A673 (cell line): ENCODE data around the gene DNAJB4. TPM values are rescaled to one million over a fixed set of nuclear protein-coding genes. Genes with fewer than 3 reads are reported as not detected.

Experiments
- BruUV-seq: library from RNA; stranded (reverse); fragments of 400-500 nt; replicated peaks from 2 replicates; lab custom pipeline; 2021; lab: Mats Ljungman, UMichigan
- CTCF ChIA-PET: fragments of 300-600 bp; sonication (Branson Sonifier 250); formaldehyde crosslinking; loops from one replicate; lab custom pipeline; 2022; ENCODE audit warnings: antibody characterized with exemption; lab: Charles Lee
- POLR2A ChIA-PET: fragments of 300-600 bp; sonication (Branson Sonifier 250); formaldehyde crosslinking; loops from one replicate; lab custom pipeline; 2022; ENCODE audit warnings: antibody characterized with exemption; ENCODE audit not compliant: low non-redundant PET; lab: Charles Lee
- DNase-seq: peaks from one replicate; pipeline ENCODE4 v3.0.0-alpha.2; 2015; ENCODE audit warnings: low spot score
- H3K27ac ChIP-seq: fragments of 200-600 bp; sonication (generic); 2 replicates; pipeline ENCODE4 v1.5.1; 2016; ENCODE audit warnings: mixed run types, low read depth, mild to moderate bottlenecking, mixed read lengths, antibody characterized with exemption, low read length; ENCODE audit not compliant: poor library complexity, severe bottlenecking
- H3K27me3 ChIP-seq: fragments of 200-600 bp; sonication (generic); replicated peaks from 2 replicates; pipeline ENCODE4 v1.6.1; 2017; ENCODE audit warnings: mixed run types, low read depth, mild to moderate bottlenecking, mixed read lengths, antibody characterized with exemption, low read length; ENCODE audit not compliant: insufficient read depth, poor library complexity
- H3K36me3 ChIP-seq: fragments of 200-600 bp; sonication (generic); 2 replicates; pipeline ENCODE4 v1.6.1; 2016; ENCODE audit warnings: mixed run types, mild to moderate bottlenecking, mixed read lengths, antibody characterized with exemption, low read length; ENCODE audit not compliant: insufficient read depth, poor library complexity, severe bottlenecking
- H3K4me1 ChIP-seq: fragments of 200-600 bp; sonication (generic); 2 replicates; pipeline ENCODE4 v1.6.1; 2017; ENCODE audit warnings: mixed run types, mild to moderate bottlenecking, mixed read lengths, antibody characterized with exemption, low read length; ENCODE audit not compliant: insufficient read depth, poor library complexity, severe bottlenecking
- H3K4me3 ChIP-seq: fragments of 200-600 bp; sonication (generic); 2 replicates; pipeline ENCODE4 v1.5.1; 2016; ENCODE audit warnings: low read depth, mixed run types, mild to moderate bottlenecking, mixed read lengths, low read length; ENCODE audit not compliant: poor library complexity, severe bottlenecking
- H3K9me3 ChIP-seq: fragments of 200-600 bp; sonication (generic); 2 replicates; pipeline ENCODE4 v1.6.1; 2016; ENCODE audit warnings: mixed run types, low read depth, mild to moderate bottlenecking, mixed read lengths, antibody characterized with exemption, low read length; ENCODE audit not compliant: poor library complexity, severe bottlenecking
- CTCF ChIP-seq: fragments of 300-800, 200-600 bp; sonication (generic); conservative IDR thresholded peaks from 2 replicates; pipeline ENCODE4 v1.5.1; 2017; ENCODE audit warnings: low read depth, mild to moderate bottlenecking, antibody characterized with exemption, low read length, moderate library complexity, mixed read lengths
- EZH2 ChIP-seq: fragments of 200-600 bp; sonication (generic); IDR thresholded peaks from 2 replicates; pipeline ENCODE4 v1.6.1; 2017; ENCODE audit warnings: borderline replicate concordance, low read depth, mild to moderate bottlenecking, mixed read lengths, antibody characterized with exemption, low read length; ENCODE audit not compliant: poor library complexity, severe bottlenecking
- intact Hi-C: fragments of 100-400 bp; cut with micrococcal nuclease; formaldehyde crosslinking; loops from one replicate; pipeline ENCODE4 v1.10.0; 2022; ENCODE audit not compliant: unreplicated experiment
- total RNA-seq: library from RNA; stranded (reverse); gene quantifications from 2 replicates; pipeline ENCODE4 v1.2.3, GENCODE V29; 2021

DNAJB4 gene
- total RNA-seq, 1 experiment from 2014 or later, result 34.5 TPM

GRCh38 chr1:78040484-78041089 is 35.8 kb downstream of the DNAJB4 start:
- no peak for DNase-seq
- Histone ChIP-seq H3K4me3 (no peak overlapping the region), H3K27ac (no peak overlapping the region), H3K9me3 (no peaks in the 10 kb centered on the region), H3K27me3 (peaks cover 14% of the 10 kb centered on the region), H3K4me1 (no peaks in the 10 kb centered on the region), H3K36me3 (no peaks in the 10 kb centered on the region)
- POLR2A ChIA-PET, result no interaction called here
- intact Hi-C loops, result no loop called here
- no peak for TF ChIP-seq EZH2
- no peak for TF ChIP-seq CTCF
- CTCF ChIA-PET, result no interaction called here
- no TSS peak for BruUV-seq

DNA sequence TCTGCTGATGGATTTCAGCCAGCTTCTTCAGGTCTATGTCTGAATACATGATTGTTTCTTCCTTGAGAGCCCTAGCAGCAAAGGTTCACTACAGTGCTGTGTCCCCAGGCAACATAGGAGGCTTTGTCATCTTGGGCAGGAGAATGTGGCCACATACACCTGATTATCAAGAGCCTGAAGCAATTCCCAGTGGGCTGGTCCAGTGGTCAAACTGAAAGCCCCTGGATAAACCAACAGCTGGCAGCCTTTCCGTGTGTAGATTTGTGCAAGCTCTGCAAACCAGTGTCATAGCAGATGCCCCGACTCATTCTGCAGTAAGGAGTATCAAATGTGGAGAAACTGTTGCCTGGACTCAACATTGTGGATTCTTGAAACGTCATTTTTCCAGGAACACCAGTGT is 38.7 kb downstream of the DNAJB4 start:
- TF ChIP-seq EZH2, result no peak
- TF ChIP-seq CTCF, result no peak
- Histone ChIP-seq H3K36me3 (no peaks in the 10 kb centered on the region), H3K27ac (no peak overlapping the region), H3K27me3 (peaks cover 33% of the 10 kb centered on the region), H3K9me3 (no peaks in the 10 kb centered on the region), H3K4me1 (no peaks in the 10 kb centered on the region), H3K4me3 (no peak overlapping the region)
- CTCF ChIA-PET, result no interaction called here
- no TSS peak for BruUV-seq
- intact Hi-C loops, result no loop called here
- POLR2A ChIA-PET, result interaction anchor here (0.7 kb wide), 1 partner anchor 57 kb away, joined by 3 read pairs; no protein-coding TSS in a partner anchor
- no peak for DNase-seq

- no peak for DNase-seq
- Histone ChIP-seq H3K4me1 (no peaks in the 10 kb centered on the region), H3K27ac (no peak overlapping the region), H3K27me3 (peaks cover 33% of the 10 kb centered on the region), H3K4me3 (no peak overlapping the region), H3K9me3 (no peaks in the 10 kb centered on the region), H3K36me3 (no peaks in the 10 kb centered on the region)
- BruUV-seq, result no TSS peak
- POLR2A ChIA-PET, result no interaction called here
- TF ChIP-seq EZH2 (no peak), CTCF (no peak)
- CTCF ChIA-PET, result no interaction called here
- intact Hi-C loops, result no loop called here
These were observed 40.2 kb downstream of the DNAJB4 start for GRCh38 chr1:78044796-78045562.
